DND-41 (cell line): Measurements from ENCODE around the gene GYS2.

Source experiments
- ATAC-seq: fragments of 200-7000 bp; cut with Tn5 transposase; 3 replicates; pipeline ENCODE4 v1.9.1; 2021; ENCODE audit warnings: low read depth; ENCODE audit not compliant: insufficient read depth
- DNase-seq: peaks from one replicate; pipeline ENCODE4 v3.0.0-alpha.2; 2020
- H2AFZ ChIP-seq: 2 replicates; pipeline ENCODE4 v1.6.0; 2012; ENCODE audit warnings: low read depth, low read length
- H3K27ac ChIP-seq: 2 replicates; pipeline ENCODE4 v1.5.1; 2012; ENCODE audit warnings: low read length, inconsistent platforms
- H3K27me3 ChIP-seq: fragments of 200-600 bp; sonication (generic); 2 replicates; pipeline ENCODE4 v1.6.0; 2012; ENCODE audit warnings: low read length, mild to moderate bottlenecking, inconsistent platforms; ENCODE audit not compliant: insufficient read depth, poor library complexity
- H3K36me3 ChIP-seq: 2 replicates; pipeline ENCODE4 v1.5.1; 2012; ENCODE audit warnings: low read length, inconsistent platforms; ENCODE audit not compliant: insufficient read depth
- H3K4me1 ChIP-seq: 2 replicates; pipeline ENCODE4 v1.5.1; 2012; ENCODE audit warnings: mild to moderate bottlenecking, low read length; ENCODE audit not compliant: insufficient read depth
- H3K4me2 ChIP-seq: 2 replicates; pipeline ENCODE4 v1.6.0; 2012; ENCODE audit warnings: mild to moderate bottlenecking, moderate library complexity, low read length, inconsistent platforms; ENCODE audit not compliant: insufficient read depth
- H3K4me3 ChIP-seq, 2 experiments: fragments of 200-600 bp in 1 of 2; shearing (Covaris generic) in 1 of 2; 2 replicates each; pipeline ENCODE4 v1.5.1; 2012 to 2016; ENCODE audit warnings: inconsistent platforms in 2 of 2, low read length in 2 of 2, mild to moderate bottlenecking in 2 of 2, low read depth in 1 of 2, moderate library complexity in 1 of 2
- H3K79me2 ChIP-seq: 2 replicates; pipeline ENCODE4 v1.6.0; 2012; ENCODE audit warnings: low read length, inconsistent platforms; ENCODE audit not compliant: insufficient read depth
- H3K9ac ChIP-seq: 2 replicates; pipeline ENCODE4 v1.6.0; 2012; ENCODE audit warnings: low read depth, mild to moderate bottlenecking, inconsistent platforms, low read length, moderate library complexity
- H3K9me3 ChIP-seq: 2 replicates; pipeline ENCODE4 v1.5.1; 2012; ENCODE audit warnings: low read length, moderate library complexity, mild to moderate bottlenecking, inconsistent platforms; ENCODE audit not compliant: insufficient read depth, severe bottlenecking
- H4K20me1 ChIP-seq: 2 replicates; pipeline ENCODE4 v1.6.0; 2012; ENCODE audit warnings: low read length; ENCODE audit not compliant: insufficient read depth
- CTCF ChIP-seq: IDR thresholded peaks from 2 replicates; pipeline ENCODE4 v1.5.1; 2012; ENCODE audit warnings: borderline replicate concordance, low read length, moderate library complexity, mild to moderate bottlenecking; ENCODE audit not compliant: poor library complexity, severe bottlenecking; ENCODE audit errors: extremely low read depth
- EZH2 ChIP-seq: IDR thresholded peaks from 3 replicates; pipeline ENCODE4 v1.6.1; 2012; ENCODE audit warnings: borderline replicate concordance, low read depth, mild to moderate bottlenecking, moderate library complexity, low read length, inconsistent platforms; ENCODE audit not compliant: severe bottlenecking

GYS2 gene

GRCh38 chr12:21543151-21543550, 61.5 kb downstream of the GYS2 start:
- no peaks in the 10 kb centered on the region for H3K9me3 ChIP-seq
- DNase-seq (no peak), ATAC-seq (no peak)
- no peak overlapping the region for H3K9ac ChIP-seq
- H3K4me2 ChIP-seq: no peak overlapping the region
- H3K4me3 ChIP-seq: no peak overlapping the region
- H4K20me1 ChIP-seq: no peaks in the 10 kb centered on the region
- H3K4me1 ChIP-seq: no peaks in the 10 kb centered on the region
- H3K27ac ChIP-seq: no peak overlapping the region
- H3K27me3 ChIP-seq: peaks cover 13% of the 10 kb centered on the region
- no peaks in the 10 kb centered on the region for H3K36me3 ChIP-seq
- TF ChIP-seq CTCF: no peak
- TF ChIP-seq EZH2: no peak
- no peak overlapping the region for H2AFZ ChIP-seq
- no peaks in the 10 kb centered on the region for H3K79me2 ChIP-seq

GRCh38 chr12:21542403-21542802, 62.2 kb downstream of the GYS2 start:
- H2AFZ ChIP-seq: no peak overlapping the region
- peaks cover 13% of the 10 kb centered on the region for H3K27me3 ChIP-seq
- H3K36me3 ChIP-seq: no peaks in the 10 kb centered on the region
- H3K79me2 ChIP-seq: no peaks in the 10 kb centered on the region
- H3K4me2 ChIP-seq: no peak overlapping the region
- no peaks in the 10 kb centered on the region for H4K20me1 ChIP-seq
- H3K4me3 ChIP-seq: no peak overlapping the region
- H3K27ac ChIP-seq: no peak overlapping the region
- no peaks in the 10 kb centered on the region for H3K4me1 ChIP-seq
- DNase-seq: no peak
- H3K9ac ChIP-seq: no peak overlapping the region
- TF ChIP-seq CTCF (no peak), EZH2 (no peak)
- ATAC-seq: no peak
- no peaks in the 10 kb centered on the region for H3K9me3 ChIP-seq

GRCh38 chr12:21541773-21542172, 62.9 kb downstream of the GYS2 start:
- peaks cover 13% of the 10 kb centered on the region for H3K27me3 ChIP-seq
- no peak overlapping the region for H2AFZ ChIP-seq
- no peaks in the 10 kb centered on the region for H3K79me2 ChIP-seq
- H3K4me3 ChIP-seq: no peak overlapping the region
- H3K4me1 ChIP-seq: no peaks in the 10 kb centered on the region
- H3K36me3 ChIP-seq: no peaks in the 10 kb centered on the region
- DNase-seq (no peak), ATAC-seq (no peak)
- H4K20me1 ChIP-seq: no peaks in the 10 kb centered on the region
- no peak for TF ChIP-seq CTCF
- no peak for TF ChIP-seq EZH2
- H3K9ac ChIP-seq: no peak overlapping the region
- H3K4me2 ChIP-seq: no peak overlapping the region
- H3K9me3 ChIP-seq: no peaks in the 10 kb centered on the region
- no peak overlapping the region for H3K27ac ChIP-seq

GRCh38 chr12:21539797-21540196, 64.8 kb downstream of the GYS2 start:
- TF ChIP-seq EZH2 (no peak), CTCF (no peak)
- Histone ChIP-seq H4K20me1 (no peaks in the 10 kb centered on the region), H3K9ac (no peak overlapping the region), H3K36me3 (no peaks in the 10 kb centered on the region), H3K4me2 (no peak overlapping the region), H3K27me3 (peaks cover 10% of the 10 kb centered on the region), H3K79me2 (no peaks in the 10 kb centered on the region), H2AFZ (no peak overlapping the region), H3K4me1 (no peaks in the 10 kb centered on the region), H3K9me3 (no peaks in the 10 kb centered on the region), H3K4me3 (no peak overlapping the region), H3K27ac (no peak overlapping the region)
- ATAC-seq: no peak
- no peak for DNase-seq
